ENCODE data around the gene GABRD. TPM values are rescaled to one million over a fixed set of nuclear protein-coding genes. Genes with fewer than 3 reads are reported as not detected.

Gene GABRD
- total RNA-seq, 1 experiment from 2014 or later = 1.7 TPM

- Mint-ChIP-seq H3K36me3 (no peaks in the 10 kb centered on the region), H3K4me3 (no peak overlapping the region), H3K4me1 (peaks cover 3% of the 10 kb centered on the region; the same call in 1 of the 2 replicates), H3K9me3 (no peaks in the 10 kb centered on the region), H3K27ac (no peak overlapping the region), H3K27me3 (ENCODE audit: low read depth) (no peaks in the 10 kb centered on the region; the same call in 1 of the 2 replicates)
- POLR2A ChIA-PET = no interaction called here
- DNase-seq (ENCODE audit: low spot score) (no peak), ATAC-seq (no peak)
- TF ChIP-seq GABPB1 (CRISPR knock-in tag; IDR thresholded peaks at IDR 0.05) (peak; percentile 83), NFATC4 (CRISPR knock-in tag; IDR thresholded peaks at IDR 0.05) (no peak)
- CTCF ChIA-PET = interaction anchor here (1.5 to 1.6 kb wide), 2 partner anchors 43 to 93 kb away, joined by 5 to 7 read pairs; no protein-coding TSS in a partner anchor
Observed at GRCh38 chr1:2001773-2002411, 17.3 kb upstream of the GABRD start.

DNA sequence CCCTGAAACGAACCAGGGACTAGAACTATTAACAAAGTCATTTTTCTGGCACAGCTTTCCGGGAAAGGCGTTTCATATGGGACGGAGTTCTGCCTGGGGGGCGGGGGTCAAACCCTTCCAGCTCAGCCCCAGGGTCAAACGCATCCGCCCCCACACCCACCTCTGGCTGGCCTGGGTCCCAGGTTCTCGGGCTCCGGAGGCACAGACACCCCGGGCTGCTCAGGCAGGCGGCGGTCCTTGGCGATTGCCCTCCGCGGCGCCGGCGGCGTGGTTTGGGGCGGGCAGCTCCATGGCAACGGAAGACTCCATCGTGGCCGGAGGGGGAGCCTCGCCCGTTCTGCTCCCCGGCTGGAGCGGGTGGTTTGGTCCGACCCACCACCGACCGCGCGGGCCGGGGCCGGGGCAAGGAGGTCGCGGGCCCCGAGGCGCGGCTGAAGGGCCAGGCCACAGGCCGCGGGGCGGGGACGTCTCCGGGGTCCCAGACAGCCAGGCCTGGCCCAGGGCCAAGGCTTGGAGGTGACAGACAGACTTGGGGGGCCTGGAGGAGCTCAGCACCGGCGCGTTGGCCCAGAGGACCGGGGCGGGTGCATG lies 15.5 kb upstream of the GABRD start, which contains the start of gene CFAP74:
Gene CFAP74 (minus strand): TSS at position 246 of the 591 bp plus-strand sequence. CDS start 12,830 bp downstream, outside the sequence.
- ChIA-PET POLR2A (interaction anchor here (0.6 kb wide), 1 partner anchor 1804 kb away, joined by 3 read pairs; no protein-coding TSS in a partner anchor), CTCF (interaction anchor here (0.8 to 1.6 kb wide), 10 partner anchors 9 to 171 kb away, joined by 3 to 16 read pairs (median 4); partner anchors contain the start of gene GABRD)
- no peaks in the 10 kb centered on the region; the same call in 1 of the 2 replicates for H3K27me3 Mint-ChIP-seq (ENCODE audit: low read depth)
- H3K27ac Mint-ChIP-seq = no peak within 1 kb of the TSS
- ATAC-seq = peak; percentile 91
- H3K4me3 Mint-ChIP-seq = peak within 1 kb of the TSS; percentile 60
- H3K4me1 Mint-ChIP-seq = no peaks in the 10 kb centered on the region
- TF ChIP-seq ZNF317 (CRISPR knock-in tag; IDR thresholded peaks at IDR 0.05; ENCODE audit: borderline replicate concordance, low read depth) = no peak
- no peak for TF ChIP-seq MLX (CRISPR knock-in tag; IDR thresholded peaks at IDR 0.05)
- TF ChIP-seq, protein P1, sequence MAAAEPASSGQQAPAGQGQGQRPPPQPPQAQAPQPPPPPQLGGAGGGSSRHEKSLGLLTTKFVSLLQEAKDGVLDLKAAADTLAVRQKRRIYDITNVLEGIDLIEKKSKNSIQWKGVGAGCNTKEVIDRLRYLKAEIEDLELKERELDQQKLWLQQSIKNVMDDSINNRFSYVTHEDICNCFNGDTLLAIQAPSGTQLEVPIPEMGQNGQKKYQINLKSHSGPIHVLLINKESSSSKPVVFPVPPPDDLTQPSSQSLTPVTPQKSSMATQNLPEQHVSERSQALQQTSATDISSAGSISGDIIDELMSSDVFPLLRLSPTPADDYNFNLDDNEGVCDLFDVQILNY (CRISPR knock-in tag; IDR thresholded peaks at IDR 0.05) = peak; percentile 68; the same call in 1 of the 2 replicates
- 0 out of 2 replicates have a peak, but pooled peaks have one; percentile 58 for TF ChIP-seq TP53 (CRISPR knock-in tag; IDR thresholded peaks at IDR 0.05)
- 0 out of 2 replicates have a peak, but pooled peaks have one; percentile 40 for TF ChIP-seq FOXP1 (CRISPR knock-in tag; IDR thresholded peaks at IDR 0.05; ENCODE audit: borderline replicate concordance)
- TF ChIP-seq MAX (CRISPR knock-in tag; IDR thresholded peaks at IDR 0.05) = peak; percentile 58; the same call in 1 of the 2 replicates
- TF ChIP-seq, protein P2, sequence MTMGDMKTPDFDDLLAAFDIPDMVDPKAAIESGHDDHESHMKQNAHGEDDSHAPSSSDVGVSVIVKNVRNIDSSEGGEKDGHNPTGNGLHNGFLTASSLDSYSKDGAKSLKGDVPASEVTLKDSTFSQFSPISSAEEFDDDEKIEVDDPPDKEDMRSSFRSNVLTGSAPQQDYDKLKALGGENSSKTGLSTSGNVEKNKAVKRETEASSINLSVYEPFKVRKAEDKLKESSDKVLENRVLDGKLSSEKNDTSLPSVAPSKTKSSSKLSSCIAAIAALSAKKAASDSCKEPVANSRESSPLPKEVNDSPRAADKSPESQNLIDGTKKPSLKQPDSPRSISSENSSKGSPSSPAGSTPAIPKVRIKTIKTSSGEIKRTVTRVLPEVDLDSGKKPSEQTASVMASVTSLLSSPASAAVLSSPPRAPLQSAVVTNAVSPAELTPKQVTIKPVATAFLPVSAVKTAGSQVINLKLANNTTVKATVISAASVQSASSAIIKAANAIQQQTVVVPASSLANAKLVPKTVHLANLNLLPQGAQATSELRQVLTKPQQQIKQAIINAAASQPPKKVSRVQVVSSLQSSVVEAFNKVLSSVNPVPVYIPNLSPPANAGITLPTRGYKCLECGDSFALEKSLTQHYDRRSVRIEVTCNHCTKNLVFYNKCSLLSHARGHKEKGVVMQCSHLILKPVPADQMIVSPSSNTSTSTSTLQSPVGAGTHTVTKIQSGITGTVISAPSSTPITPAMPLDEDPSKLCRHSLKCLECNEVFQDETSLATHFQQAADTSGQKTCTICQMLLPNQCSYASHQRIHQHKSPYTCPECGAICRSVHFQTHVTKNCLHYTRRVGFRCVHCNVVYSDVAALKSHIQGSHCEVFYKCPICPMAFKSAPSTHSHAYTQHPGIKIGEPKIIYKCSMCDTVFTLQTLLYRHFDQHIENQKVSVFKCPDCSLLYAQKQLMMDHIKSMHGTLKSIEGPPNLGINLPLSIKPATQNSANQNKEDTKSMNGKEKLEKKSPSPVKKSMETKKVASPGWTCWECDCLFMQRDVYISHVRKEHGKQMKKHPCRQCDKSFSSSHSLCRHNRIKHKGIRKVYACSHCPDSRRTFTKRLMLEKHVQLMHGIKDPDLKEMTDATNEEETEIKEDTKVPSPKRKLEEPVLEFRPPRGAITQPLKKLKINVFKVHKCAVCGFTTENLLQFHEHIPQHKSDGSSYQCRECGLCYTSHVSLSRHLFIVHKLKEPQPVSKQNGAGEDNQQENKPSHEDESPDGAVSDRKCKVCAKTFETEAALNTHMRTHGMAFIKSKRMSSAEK (CRISPR knock-in tag; IDR thresholded peaks at IDR 0.05; ENCODE audit: borderline replicate concordance) = no peak
- TF ChIP-seq CREB1 (CRISPR knock-in tag; IDR thresholded peaks at IDR 0.05) = no peak
- TF ChIP-seq, protein P3, sequence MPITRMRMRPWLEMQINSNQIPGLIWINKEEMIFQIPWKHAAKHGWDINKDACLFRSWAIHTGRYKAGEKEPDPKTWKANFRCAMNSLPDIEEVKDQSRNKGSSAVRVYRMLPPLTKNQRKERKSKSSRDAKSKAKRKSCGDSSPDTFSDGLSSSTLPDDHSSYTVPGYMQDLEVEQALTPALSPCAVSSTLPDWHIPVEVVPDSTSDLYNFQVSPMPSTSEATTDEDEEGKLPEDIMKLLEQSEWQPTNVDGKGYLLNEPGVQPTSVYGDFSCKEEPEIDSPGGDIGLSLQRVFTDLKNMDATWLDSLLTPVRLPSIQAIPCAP (CRISPR knock-in tag; IDR thresholded peaks at IDR 0.05) = no peak
- TF ChIP-seq, protein P4, sequence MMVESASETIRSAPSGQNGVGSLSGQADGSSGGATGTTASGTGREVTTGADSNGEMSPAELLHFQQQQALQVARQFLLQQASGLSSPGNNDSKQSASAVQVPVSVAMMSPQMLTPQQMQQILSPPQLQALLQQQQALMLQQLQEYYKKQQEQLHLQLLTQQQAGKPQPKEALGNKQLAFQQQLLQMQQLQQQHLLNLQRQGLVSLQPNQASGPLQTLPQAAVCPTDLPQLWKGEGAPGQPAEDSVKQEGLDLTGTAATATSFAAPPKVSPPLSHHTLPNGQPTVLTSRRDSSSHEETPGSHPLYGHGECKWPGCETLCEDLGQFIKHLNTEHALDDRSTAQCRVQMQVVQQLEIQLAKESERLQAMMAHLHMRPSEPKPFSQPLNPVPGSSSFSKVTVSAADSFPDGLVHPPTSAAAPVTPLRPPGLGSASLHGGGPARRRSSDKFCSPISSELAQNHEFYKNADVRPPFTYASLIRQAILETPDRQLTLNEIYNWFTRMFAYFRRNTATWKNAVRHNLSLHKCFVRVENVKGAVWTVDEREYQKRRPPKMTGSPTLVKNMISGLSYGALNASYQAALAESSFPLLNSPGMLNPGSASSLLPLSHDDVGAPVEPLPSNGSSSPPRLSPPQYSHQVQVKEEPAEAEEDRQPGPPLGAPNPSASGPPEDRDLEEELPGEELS (CRISPR knock-in tag; IDR thresholded peaks at IDR 0.05) = no peak
- TF ChIP-seq, protein P5, sequence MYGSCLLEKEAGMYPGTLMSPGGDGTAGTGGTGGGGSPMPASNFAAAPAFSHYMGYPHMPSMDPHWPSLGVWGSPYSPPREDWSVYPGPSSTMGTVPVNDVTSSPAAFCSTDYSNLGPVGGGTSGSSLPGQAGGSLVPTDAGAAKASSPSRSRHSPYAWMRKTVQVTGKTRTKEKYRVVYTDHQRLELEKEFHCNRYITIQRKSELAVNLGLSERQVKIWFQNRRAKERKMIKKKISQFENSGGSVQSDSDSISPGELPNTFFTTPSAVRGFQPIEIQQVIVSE (CRISPR knock-in tag; IDR thresholded peaks at IDR 0.05; ENCODE audit: borderline replicate concordance) = no peak
- TF ChIP-seq, protein P6, sequence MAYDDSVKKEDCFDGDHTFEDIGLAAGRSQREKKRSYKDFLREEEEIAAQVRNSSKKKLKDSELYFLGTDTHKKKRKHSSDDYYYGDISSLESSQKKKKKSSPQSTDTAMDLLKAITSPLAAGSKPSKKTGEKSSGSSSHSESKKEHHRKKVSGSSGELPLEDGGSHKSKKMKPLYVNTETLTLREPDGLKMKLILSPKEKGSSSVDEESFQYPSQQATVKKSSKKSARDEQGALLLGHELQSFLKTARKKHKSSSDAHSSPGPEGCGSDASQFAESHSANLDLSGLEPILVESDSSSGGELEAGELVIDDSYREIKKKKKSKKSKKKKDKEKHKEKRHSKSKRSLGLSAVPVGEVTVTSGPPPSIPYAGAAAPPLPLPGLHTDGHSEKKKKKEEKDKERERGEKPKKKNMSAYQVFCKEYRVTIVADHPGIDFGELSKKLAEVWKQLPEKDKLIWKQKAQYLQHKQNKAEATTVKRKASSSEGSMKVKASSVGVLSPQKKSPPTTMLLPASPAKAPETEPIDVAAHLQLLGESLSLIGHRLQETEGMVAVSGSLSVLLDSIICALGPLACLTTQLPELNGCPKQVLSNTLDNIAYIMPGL (CRISPR knock-in tag; IDR thresholded peaks at IDR 0.05) = peak; percentile 49; the same call in 1 of the 2 replicates
- 0 out of 2 replicates have a peak, but pooled peaks have one; percentile 22 for TF ChIP-seq USF2 (CRISPR knock-in tag; IDR thresholded peaks at IDR 0.05)
- TF ChIP-seq SP1 (CRISPR knock-in tag; conservative IDR thresholded peaks at IDR 0.05) = peak; percentile 56; the same call in 1 of the 2 replicates
- no peaks in the 10 kb centered on the region for H3K9me3 Mint-ChIP-seq
- DNase-seq (ENCODE audit: low spot score) = peak; percentile 89
- H3K36me3 Mint-ChIP-seq = no peaks in the 10 kb centered on the region
